Measurements from ENCODE around the gene NGLY1.

The NGLY1 gene

DNA sequence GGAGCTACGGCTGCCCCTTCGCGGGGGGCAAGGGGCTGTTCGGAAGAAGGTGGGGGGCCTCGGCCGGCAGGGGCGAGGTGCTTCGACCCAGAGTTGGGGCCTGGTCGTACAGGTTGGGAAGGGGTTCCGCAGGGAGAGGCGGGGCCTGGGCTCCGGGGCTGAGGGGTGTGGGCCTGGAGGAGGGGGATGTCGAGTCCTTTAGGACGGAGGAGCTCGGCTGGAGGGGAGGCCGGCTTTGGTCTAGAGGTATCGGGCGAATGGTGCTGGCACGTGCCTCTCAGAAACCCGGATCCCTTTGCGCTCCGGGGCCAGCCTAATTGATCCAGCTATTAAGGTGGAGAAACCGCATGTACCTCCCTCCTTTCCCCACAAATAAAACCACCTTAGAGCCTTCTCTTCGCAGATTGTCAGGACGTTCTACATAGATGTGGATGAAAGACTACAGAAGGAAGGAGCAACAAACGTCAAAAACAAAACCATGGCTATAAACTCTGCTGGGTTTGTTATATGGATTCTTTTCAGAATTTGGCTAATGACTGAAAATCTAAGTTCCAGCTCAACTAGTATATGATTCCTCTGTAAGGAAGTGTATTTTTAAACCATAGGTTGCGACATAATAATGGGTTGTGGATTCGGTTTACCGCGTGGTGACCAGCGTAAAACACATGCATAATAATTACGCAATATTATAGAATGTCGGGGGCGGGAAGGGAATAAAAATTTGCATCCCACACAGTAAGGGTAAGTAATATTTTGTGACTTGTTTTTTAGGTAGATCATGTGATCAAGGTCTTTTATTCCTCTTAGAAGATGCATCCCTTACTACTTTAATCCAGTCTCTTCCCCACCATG, 644 bp upstream of the NGLY1 start:
- no peak for DNase-seq (ENCODE audit: low spot score)

DNA sequence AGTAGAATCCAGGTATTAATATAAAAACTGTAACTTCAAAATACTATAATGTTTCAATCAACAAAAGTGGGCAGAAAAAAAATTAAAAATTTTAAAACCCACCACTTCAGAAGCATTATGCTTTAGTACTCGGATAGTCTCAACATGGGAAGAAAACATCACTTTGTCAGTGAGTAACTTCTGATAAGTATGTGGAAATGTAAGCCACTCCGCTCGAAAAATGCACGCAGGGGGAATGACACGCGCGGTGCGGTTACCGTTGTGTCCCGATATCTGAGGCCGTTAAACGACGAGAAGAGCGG, 656 bp downstream of the NGLY1 start:
- no peak for DNase-seq (ENCODE audit: low spot score)

- DNase-seq (ENCODE audit: low spot score), result no peak
Observed at GRCh38 chr3:25781758-25782594, 1.3 kb downstream of the NGLY1 start.

DNA sequence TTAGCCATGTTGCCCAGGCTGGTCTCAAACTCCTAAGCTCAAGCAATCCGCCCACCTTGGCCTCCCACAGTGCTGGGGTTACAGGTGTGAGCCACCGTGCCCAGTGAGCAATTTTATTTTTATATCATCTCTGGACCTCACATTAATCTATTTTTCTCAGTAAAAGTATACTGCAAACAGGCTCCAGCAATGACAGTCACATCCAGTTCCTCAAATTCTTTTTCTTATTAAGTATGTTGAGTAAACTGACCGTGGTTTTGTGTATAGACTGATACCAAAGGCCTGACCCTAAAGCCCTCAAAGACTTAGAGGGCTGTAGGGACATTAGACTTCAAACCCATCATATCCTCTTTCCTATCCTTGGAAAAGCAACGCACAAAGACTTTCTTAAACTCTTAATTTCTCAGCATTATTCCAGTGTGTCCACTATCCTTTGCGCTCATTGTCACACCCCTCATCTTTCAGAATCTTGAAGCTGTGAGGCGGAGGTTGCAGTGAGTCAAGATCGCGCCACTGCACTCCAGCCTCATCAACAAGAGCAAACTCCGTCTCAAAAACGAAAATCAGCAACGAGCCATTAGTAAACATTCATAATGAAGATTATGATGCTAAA, 2.0 kb downstream of the NGLY1 start:
- no peak for DNase-seq (ENCODE audit: low spot score)

GRCh38 chr3:25780618-25781017, 2.6 kb downstream of the NGLY1 start:
- DNase-seq (ENCODE audit: low spot score), result no peak

DNA sequence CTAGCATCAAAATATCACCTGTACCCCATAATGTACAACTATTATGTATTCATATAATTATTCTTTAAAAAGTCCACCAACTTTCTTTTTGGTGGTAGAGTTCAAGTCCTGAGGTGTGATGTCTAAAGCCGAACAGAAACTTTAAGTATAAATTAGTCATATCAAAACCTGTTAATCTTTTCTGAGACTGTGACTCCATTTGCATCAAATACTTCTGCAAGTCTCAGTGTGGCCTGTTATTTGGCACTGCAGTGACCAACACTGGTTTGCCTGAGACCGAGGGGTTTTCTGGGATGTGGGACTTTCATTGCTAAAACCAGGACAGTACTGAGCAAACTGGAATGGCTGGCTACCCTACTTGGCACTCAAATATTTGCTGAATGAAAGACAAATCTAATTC, 7.3 kb downstream of the NGLY1 start:
- DNase-seq (ENCODE audit: low spot score), result no peak

GRCh38 chr3:25768851-25769250, 14.4 kb downstream of the NGLY1 start:
- no peak for DNase-seq (ENCODE audit: low spot score)

DNA sequence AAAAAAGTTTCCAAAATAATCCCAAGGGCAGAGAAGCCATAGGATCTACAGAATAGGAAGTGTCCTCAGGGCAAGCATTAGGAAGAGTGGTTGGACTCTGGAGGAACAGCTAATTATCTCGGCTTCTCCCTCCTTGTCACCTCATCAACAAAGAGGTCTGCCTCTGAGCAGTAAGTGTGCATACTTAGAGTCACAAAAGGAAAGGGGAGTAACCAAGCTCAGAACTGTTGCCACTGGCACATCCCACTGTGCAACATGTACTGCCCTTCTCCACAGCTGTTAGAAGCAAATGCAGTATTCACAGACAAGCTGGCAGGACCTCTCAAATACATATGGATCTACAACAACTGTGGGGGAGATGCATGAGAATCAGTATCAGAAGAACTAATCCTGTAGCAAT, 31.5 kb downstream of the NGLY1 start:
- no peak for DNase-seq (ENCODE audit: low spot score)

DNA sequence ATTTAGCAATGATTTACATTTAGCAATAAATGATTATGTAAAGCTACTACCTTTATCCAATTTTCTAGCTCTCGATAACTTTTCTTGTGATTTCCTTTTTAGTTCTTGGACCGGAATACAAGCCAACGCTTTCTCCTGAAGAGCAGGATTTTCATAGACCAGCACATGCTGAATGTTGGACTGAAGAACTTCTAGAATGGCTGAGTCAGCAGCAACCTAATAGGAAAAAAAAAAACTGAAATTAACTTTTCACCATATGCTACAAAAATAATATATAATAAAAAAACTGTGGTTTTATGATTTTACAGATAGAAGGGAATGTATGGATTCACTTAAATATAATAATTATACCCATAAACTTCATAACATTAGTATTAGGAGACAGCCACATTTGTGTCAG, 32.2 kb downstream of the NGLY1 start:
- no peak for DNase-seq (ENCODE audit: low spot score)

GRCh38 chr3:25749031-25749581, 34.1 kb downstream of the NGLY1 start:
- DNase-seq (ENCODE audit: low spot score), result no peak

- no peak for DNase-seq (ENCODE audit: low spot score)
Observed at GRCh38 chr3:25748189-25748588, 35.1 kb downstream of the NGLY1 start.

DNA sequence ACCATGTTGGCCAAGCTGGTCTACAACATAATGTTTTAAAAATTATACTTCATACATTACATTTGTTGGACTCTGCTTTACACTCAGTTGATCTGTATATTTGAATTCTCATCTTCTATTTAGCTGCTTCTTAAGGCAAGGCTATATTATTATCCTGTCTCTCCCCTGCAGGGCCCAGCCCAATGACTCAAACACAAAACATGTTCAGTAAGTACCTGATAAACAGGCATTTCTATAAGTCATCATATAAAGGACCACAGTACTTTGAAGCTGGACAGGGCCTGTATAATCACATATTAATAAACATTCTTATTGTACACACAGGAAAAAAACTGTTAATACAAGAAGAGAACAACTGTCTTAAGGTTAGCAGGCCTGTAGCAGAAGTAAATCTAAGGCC, 36.2 kb downstream of the NGLY1 start:
- DNase-seq (ENCODE audit: low spot score), result no peak

GRCh38 chr3:25744470-25744869, 38.8 kb downstream of the NGLY1 start:
- DNase-seq (ENCODE audit: low spot score), result no peak

GRCh38 chr3:25728101-25728500, 55.1 kb downstream of the NGLY1 start:
- no peak for DNase-seq (ENCODE audit: low spot score)

DNA sequence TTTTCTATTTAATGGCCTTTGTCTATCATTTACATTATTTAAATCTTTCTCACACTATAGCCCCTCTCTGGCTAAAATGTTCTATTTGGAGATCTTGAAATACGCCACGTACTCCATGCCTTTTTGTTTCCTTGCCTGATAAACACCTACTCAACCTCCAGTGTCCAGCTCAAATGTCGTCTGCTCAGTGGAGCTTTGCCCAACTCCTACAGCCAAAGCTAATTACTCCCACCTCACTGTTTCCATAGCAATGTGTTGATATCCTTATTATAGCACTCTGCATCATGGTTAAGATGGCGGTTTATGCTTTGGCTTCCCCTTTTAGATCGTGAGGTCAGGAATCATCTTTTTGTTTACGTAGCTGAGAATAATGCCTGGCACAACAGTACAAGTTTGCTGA, 55.9 kb downstream of the NGLY1 start:
- DNase-seq (ENCODE audit: low spot score), result no peak

- no peak for DNase-seq (ENCODE audit: low spot score)
Observed at GRCh38 chr3:25725810-25726209, 57.4 kb downstream of the NGLY1 start.

- DNase-seq (ENCODE audit: low spot score), result no peak
Observed at GRCh38 chr3:25724948-25725645, 58.1 kb downstream of the NGLY1 start.

- no peak for DNase-seq (ENCODE audit: low spot score)
Observed at GRCh38 chr3:25723802-25724201, 59.4 kb downstream of the NGLY1 start.

DNA sequence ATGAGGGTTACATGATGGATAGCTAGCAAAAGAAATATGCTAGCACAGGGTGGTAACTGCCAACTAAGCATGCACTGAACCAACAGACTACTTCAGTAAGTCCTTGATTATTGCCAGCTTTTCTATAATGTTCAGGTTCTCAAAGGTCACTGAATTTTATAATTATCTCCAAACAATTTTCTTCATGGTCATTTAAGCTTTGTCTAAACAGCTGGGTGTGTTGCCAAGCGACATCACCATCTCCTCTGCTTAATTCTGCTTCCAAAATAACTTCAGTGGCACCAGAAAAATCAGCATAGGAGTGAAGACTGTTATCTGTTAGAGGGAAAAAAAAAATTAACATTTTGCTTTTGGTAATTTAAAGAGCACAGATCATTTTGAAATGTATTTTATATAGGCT, 63.9 kb downstream of the NGLY1 start:
- no peak for DNase-seq (ENCODE audit: low spot score)

DNA sequence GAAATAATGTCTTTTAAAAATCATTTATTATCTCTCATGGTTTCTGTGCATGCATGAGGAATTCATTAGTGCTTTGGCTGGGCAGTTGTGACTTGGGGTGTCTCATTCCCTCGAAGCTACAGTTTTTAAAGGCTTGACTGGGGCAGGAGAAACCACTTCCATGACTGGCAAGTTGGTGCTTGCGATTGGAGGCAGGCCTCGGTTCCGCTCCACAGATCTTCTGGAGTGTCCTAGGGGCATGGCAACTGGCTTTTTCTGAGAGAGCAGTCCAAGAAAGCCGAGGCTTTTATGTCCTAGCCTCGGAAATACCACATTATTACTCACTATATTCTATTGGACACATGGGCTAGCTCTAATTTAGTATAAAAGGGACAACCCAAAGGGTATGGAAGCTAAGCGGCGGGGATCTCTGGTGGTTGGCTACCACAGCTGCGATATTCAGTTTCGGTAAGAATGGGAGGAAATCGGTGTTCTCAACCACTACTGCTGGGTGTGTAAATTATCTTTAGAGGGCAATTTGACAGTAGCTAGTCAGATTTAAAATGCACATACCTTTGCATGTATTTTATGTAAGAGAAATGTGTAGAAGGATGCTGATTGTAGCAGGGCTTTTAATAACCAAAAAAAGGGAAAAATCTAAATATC, 69.8 kb downstream of the NGLY1 start:
- DNase-seq (ENCODE audit: low spot score), result no peak

DNA sequence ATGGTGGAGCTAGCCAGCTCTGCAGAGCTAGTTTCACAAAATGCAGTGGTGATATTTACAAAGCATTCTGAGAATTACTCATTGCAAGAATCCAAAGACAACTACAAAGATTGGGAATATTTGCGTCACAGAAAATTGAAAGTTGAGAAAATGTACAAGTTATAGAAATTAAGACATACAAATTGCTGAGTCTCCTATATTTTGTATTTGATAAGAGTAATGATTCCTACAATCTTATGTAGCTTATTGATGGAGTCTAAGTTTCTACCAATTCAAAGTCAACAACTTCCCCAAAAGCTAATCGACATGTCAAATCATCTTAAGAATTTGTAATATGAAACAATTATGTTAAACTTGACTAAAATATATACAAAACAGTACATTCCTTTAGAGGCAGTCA, 72.2 kb downstream of the NGLY1 start:
- DNase-seq (ENCODE audit: low spot score), result no peak

DNA sequence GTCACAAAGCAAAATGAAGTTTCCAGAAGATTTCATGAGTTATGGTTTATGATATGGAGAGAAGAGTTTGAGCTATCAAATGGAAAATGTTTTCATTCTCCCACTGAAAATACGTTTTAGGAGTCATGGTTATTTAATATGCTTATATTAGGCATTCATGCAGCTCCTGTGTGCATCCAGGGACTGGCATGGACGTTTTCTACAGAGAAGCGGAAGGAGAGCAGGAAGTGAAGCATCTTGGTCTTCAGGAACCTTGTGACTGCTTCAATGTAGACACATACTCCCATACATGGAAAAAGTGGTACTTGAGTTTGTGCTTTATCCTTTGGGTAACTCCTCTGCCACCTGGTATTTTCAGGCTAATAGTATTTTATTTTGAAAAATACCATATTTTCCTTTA, 75.2 kb downstream of the NGLY1 start:
- no peak for DNase-seq (ENCODE audit: low spot score)

All from pons (tissue), 1 donor.